Measurements from ENCODE around the gene DPF3.

GRCh38 chr14:72631401-72631800 lies 262.5 kb downstream of the DPF3 start:
- TF ChIP-seq, protein P1, sequence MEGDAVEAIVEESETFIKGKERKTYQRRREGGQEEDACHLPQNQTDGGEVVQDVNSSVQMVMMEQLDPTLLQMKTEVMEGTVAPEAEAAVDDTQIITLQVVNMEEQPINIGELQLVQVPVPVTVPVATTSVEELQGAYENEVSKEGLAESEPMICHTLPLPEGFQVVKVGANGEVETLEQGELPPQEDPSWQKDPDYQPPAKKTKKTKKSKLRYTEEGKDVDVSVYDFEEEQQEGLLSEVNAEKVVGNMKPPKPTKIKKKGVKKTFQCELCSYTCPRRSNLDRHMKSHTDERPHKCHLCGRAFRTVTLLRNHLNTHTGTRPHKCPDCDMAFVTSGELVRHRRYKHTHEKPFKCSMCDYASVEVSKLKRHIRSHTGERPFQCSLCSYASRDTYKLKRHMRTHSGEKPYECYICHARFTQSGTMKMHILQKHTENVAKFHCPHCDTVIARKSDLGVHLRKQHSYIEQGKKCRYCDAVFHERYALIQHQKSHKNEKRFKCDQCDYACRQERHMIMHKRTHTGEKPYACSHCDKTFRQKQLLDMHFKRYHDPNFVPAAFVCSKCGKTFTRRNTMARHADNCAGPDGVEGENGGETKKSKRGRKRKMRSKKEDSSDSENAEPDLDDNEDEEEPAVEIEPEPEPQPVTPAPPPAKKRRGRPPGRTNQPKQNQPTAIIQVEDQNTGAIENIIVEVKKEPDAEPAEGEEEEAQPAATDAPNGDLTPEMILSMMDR (IDR thresholded peaks at IDR 0.05): no peak
- no peak for TF ChIP-seq POLR2A (IDR thresholded peaks at IDR 0.05)

All from lower leg skin (tissue), 3 donors.